WERI-Rb-1 (cell line): ENCODE measurements around the gene MAST1.
A peak's percentile ranks its signal among the peaks of the same experiment; 100 is the strongest.

ENCODE experiments used
- DNase-seq: peaks from one replicate; pipeline ENCODE4 v3.0.0-alpha.2; 2020
- H3K27ac ChIP-seq: fragments of 250-450 bp; sonication (Bioruptor Pico); 2 replicates; pipeline ENCODE4 v1.5.1; 2020; ENCODE audit warnings: mild to moderate bottlenecking, moderate library complexity
- H3K27me3 ChIP-seq: fragments of 250-450 bp; sonication (Bioruptor Pico); 2 replicates; pipeline ENCODE4 v1.5.1; 2021; ENCODE audit warnings: mild to moderate bottlenecking, low read depth, moderate library complexity; ENCODE audit not compliant: insufficient read depth, severe bottlenecking
- H3K36me3 ChIP-seq: fragments of 250-450 bp; sonication (Bioruptor Pico); 2 replicates; pipeline ENCODE4 v1.5.1; 2020; ENCODE audit warnings: mild to moderate bottlenecking, moderate library complexity
- H3K4me3 ChIP-seq: 2 replicates; pipeline ENCODE4 v1.5.1; 2011; ENCODE audit warnings: low read depth, mild to moderate bottlenecking, control low read depth, low read length
- H3K9me3 ChIP-seq: fragments of 250-450 bp; sonication (Bioruptor Pico); 2 replicates; pipeline ENCODE4 v1.5.1; 2021; ENCODE audit warnings: mild to moderate bottlenecking, moderate library complexity; ENCODE audit not compliant: severe bottlenecking
- CTCF ChIP-seq: IDR thresholded peaks from 2 replicates; pipeline ENCODE4 v1.5.1; 2011; ENCODE audit warnings: low read depth, mild to moderate bottlenecking, control low read depth, inconsistent platforms, low read length

Gene MAST1

GRCh38 chr19:12872941-12873890 lies 34.9 kb downstream of the MAST1 start:
- no peaks in the 10 kb centered on the region for H3K9me3 ChIP-seq
- no peak for TF ChIP-seq CTCF
- no peak overlapping the region for H3K4me3 ChIP-seq
- no peaks in the 10 kb centered on the region for H3K27me3 ChIP-seq
- H3K36me3 ChIP-seq = peaks cover 62% of the 10 kb centered on the region
- H3K27ac ChIP-seq = no peak overlapping the region
- peak; percentile 48 for DNase-seq

- Histone ChIP-seq H3K4me3 (no peak overlapping the region), H3K9me3 (no peaks in the 10 kb centered on the region), H3K27me3 (no peaks in the 10 kb centered on the region), H3K27ac (no peak overlapping the region), H3K36me3 (peaks cover 53% of the 10 kb centered on the region)
- TF ChIP-seq CTCF = no peak
- no peak for DNase-seq
These were observed 35.8 kb downstream of the MAST1 start for GRCh38 chr19:12873891-12874745.

GRCh38 chr19:12875086-12875485 lies 36.8 kb downstream of the MAST1 start:
- H3K36me3 ChIP-seq = peaks cover 47% of the 10 kb centered on the region
- no peaks in the 10 kb centered on the region for H3K27me3 ChIP-seq

GRCh38 chr19:12880551-12881171 lies 42.3 kb downstream of the MAST1 start:
- no peak for DNase-seq
- Histone ChIP-seq H3K27ac (no peak overlapping the region), H3K27me3 (no peaks in the 10 kb centered on the region), H3K36me3 (no peaks in the 10 kb centered on the region), H3K4me3 (no peak overlapping the region), H3K9me3 (peaks cover 6% of the 10 kb centered on the region)
- TF ChIP-seq CTCF = no peak

More at GRCh38 chr19:12875086-12875485, 36.8 kb downstream of the MAST1 start:
- H3K4me3 ChIP-seq = no peak overlapping the region
- DNase-seq = no peak
- no peak overlapping the region for H3K27ac ChIP-seq
- no peaks in the 10 kb centered on the region for H3K9me3 ChIP-seq
- TF ChIP-seq CTCF = no peak

GRCh38 chr19:12881172-12881808 lies 43.0 kb downstream of the MAST1 start, which contains the start of gene DNASE2:
TSS of gene DNASE2 (minus strand) at chr19:12881449. CDS start at chr19:12881375, 74 bp downstream.
- Histone ChIP-seq H3K27ac (no peak within 1 kb of the TSS), H3K27me3 (no peaks in the 10 kb centered on the region), H3K36me3 (no peaks in the 10 kb centered on the region), H3K4me3 (no peak within 1 kb of the TSS), H3K9me3 (peaks cover 6% of the 10 kb centered on the region)
- DNase-seq = no peak
- TF ChIP-seq CTCF = no peak
